Left ventricle myocardium inferior (tissue), 1 donor: ENCODE data around the gene SEMA6C. TPM values are rescaled to one million over a fixed set of nuclear protein-coding genes. Genes with fewer than 3 reads are reported as not detected.
A peak's percentile ranks its signal among the peaks of the same experiment; 100 is the strongest.

ENCODE experiments used
- DNase-seq: peaks from one replicate; pipeline ENCODE4 v3.0.0-alpha.2; 2020
- H3K27ac ChIP-seq: fragments of 200-600 bp; replicated peaks from 2 replicates; pipeline ENCODE4 v1.8.0; 2021
- H3K27me3 ChIP-seq: fragments of 200-600 bp; 2 replicates; pipeline ENCODE4 v1.8.0; 2021; ENCODE audit warnings: low read depth
- H3K36me3 ChIP-seq: fragments of 200-600 bp; 2 replicates; pipeline ENCODE4 v1.8.0; 2021
- H3K4me1 ChIP-seq: fragments of 200-600 bp; 2 replicates; pipeline ENCODE4 v1.8.0; 2021
- H3K4me3 ChIP-seq: fragments of 200-600 bp; 2 replicates; pipeline ENCODE4 v1.8.0; 2021; ENCODE audit warnings: mild to moderate bottlenecking, moderate library complexity
- H3K9me3 ChIP-seq: fragments of 200-600 bp; replicated peaks from 2 replicates; pipeline ENCODE4 v1.8.0; 2021
- intact Hi-C: fragments of 100-400 bp; cut with micrococcal nuclease; formaldehyde crosslinking; loops from one replicate; pipeline ENCODE4 v1.11.0; 2022
- total RNA-seq: library from RNA; stranded (reverse); fragmentation: NEBNext Ultra II Directional; extraction: Animal tissue kit (Norgen Biotek cat#: 25700); gene quantifications from one replicate; pipeline ENCODE4 v1.2.1, GENCODE V29; 2021
- TF ChIP-seq, protein P1 (sequence below): fragments of 200-600 bp; IDR thresholded peaks from 2 replicates; pipeline ENCODE4 v1.8.0; 2021; ENCODE audit warnings: antibody characterized with exemption, mild to moderate bottlenecking, borderline replicate concordance
- donor health status: DM: no; HTN: yes; CAD: no; lungs with severe emphysema.

Gene SEMA6C
- total RNA-seq, 1 donor from 2014 or later: 77.7 TPM

DNA sequence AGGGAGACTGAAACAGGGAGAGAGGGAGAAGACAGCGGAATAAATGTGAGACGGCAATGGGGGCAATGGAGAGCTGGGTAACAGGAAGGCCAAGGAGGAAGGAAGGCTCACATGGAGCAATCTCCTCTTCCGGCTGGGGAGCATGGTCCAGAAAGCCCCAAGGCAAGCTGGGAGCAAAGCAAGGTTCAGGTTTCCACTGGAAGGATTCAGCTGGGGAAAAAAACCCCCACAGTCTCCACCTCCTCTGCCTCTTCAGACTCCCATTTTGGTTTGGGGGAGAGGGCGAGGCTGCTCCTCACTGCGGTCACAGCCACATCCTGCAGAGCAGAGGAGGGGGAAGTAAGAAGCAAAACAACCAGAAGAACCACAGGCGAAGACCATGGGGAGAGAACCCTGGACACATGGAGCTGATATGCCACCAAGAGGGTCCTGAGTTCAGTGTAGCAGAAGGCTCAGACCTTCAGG is 10.7 kb upstream of the SEMA6C start:
- Histone ChIP-seq H3K4me1 (peaks cover 15% of the 10 kb centered on the region), H3K27ac (peak overlapping the region; percentile 55), H3K4me3 (peak overlapping the region; percentile 43), H3K36me3 (peaks cover 46% of the 10 kb centered on the region), H3K27me3 (no peaks in the 10 kb centered on the region), H3K9me3 (no peaks in the 10 kb centered on the region)
- DNase-seq: no peak
- TF ChIP-seq, protein P1, sequence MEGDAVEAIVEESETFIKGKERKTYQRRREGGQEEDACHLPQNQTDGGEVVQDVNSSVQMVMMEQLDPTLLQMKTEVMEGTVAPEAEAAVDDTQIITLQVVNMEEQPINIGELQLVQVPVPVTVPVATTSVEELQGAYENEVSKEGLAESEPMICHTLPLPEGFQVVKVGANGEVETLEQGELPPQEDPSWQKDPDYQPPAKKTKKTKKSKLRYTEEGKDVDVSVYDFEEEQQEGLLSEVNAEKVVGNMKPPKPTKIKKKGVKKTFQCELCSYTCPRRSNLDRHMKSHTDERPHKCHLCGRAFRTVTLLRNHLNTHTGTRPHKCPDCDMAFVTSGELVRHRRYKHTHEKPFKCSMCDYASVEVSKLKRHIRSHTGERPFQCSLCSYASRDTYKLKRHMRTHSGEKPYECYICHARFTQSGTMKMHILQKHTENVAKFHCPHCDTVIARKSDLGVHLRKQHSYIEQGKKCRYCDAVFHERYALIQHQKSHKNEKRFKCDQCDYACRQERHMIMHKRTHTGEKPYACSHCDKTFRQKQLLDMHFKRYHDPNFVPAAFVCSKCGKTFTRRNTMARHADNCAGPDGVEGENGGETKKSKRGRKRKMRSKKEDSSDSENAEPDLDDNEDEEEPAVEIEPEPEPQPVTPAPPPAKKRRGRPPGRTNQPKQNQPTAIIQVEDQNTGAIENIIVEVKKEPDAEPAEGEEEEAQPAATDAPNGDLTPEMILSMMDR: no peak
- intact Hi-C loops: loop anchor here (5.0 kb wide), 1 partner anchor 60 kb away; no protein-coding TSS in a partner anchor

DNA sequence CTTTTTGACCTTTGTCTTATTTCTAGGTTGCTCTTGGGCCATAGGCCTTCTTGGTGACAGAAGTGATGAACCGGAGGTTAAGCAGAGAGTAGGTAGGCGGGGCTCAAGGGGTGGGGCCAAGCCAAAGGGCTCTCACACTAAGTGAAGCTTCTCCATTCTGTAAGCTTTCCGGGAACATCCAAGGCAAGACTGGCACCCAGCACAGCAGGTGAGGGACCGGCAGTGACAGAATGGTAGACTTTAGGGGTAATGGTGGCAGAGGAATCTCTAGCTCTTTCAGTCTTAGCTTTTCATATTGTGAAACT is 10.0 kb upstream of the SEMA6C start, which contains the start of gene TNFAIP8L2:
TSS of gene TNFAIP8L2 (plus strand) at position 135 of the 305 bp plus-strand sequence. CDS start 2,049 bp downstream, outside the sequence.
- Histone ChIP-seq H3K27ac (peak within 1 kb of the TSS; percentile 55), H3K4me1 (peaks cover 15% of the 10 kb centered on the region), H3K4me3 (peak within 1 kb of the TSS; percentile 43), H3K27me3 (no peaks in the 10 kb centered on the region), H3K9me3 (no peaks in the 10 kb centered on the region), H3K36me3 (peaks cover 40% of the 10 kb centered on the region)
- DNase-seq: peak; percentile 58
- intact Hi-C loops: loop anchor here (5.0 kb wide), 1 partner anchor 59 kb away; no protein-coding TSS in a partner anchor
- TF ChIP-seq, protein P1: no peak

DNA sequence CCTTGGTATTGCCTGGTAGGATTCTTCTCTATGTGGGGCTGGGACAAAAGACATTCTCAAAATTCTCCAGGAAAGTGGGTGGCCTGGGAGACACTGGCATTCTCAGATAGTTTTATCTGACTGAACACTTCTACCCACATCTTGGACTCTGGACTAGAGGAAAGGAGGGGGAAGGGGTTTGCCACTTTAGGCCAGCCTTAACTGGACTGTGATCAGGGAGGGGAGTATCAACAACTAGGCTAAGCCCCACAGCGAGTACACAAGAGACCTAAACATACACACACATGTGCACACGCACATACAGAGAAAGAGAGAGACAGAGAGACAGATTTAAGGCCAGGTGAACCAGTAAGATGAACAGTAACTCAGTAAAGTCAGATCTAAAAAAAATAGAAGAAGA is 1.2 kb upstream of the SEMA6C start:
- H3K27me3 ChIP-seq: no peaks in the 10 kb centered on the region
- H3K4me3 ChIP-seq: peak overlapping the region; percentile 90
- H3K9me3 ChIP-seq: no peaks in the 10 kb centered on the region
- H3K4me1 ChIP-seq: peaks cover 49% of the 10 kb centered on the region
- intact Hi-C loops: no loop called here
- H3K27ac ChIP-seq: peak overlapping the region; percentile 92
- no peak for DNase-seq
- TF ChIP-seq, protein P1: no peak
- no peaks in the 10 kb centered on the region for H3K36me3 ChIP-seq

DNA sequence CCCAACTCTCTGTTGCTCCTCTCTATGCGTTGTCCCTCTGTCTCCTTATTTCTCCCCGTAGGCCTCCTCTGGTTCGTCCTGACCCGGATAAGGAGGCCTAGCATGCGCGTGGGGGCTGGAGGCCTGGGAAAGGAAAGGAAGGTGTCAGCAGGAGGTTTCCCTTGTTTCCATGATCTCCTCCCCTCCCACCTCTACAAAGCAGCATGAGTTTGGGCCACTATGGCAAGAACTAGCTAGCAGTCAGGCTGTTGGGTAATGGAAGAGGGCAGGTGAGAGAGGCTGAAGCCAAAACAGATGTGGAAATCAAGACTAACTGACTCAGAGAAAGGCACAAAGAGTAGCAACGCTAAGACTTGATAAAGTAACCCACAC is 687 bp upstream of the SEMA6C start:
- intact Hi-C loops: no loop called here
- no peaks in the 10 kb centered on the region for H3K9me3 ChIP-seq
- H3K4me3 ChIP-seq: peak overlapping the region; percentile 90
- no peaks in the 10 kb centered on the region for H3K27me3 ChIP-seq
- peak overlapping the region; percentile 92 for H3K27ac ChIP-seq
- TF ChIP-seq, protein P1: no peak
- peaks cover 55% of the 10 kb centered on the region for H3K4me1 ChIP-seq
- no peak for DNase-seq
- H3K36me3 ChIP-seq: no peaks in the 10 kb centered on the region

DNA sequence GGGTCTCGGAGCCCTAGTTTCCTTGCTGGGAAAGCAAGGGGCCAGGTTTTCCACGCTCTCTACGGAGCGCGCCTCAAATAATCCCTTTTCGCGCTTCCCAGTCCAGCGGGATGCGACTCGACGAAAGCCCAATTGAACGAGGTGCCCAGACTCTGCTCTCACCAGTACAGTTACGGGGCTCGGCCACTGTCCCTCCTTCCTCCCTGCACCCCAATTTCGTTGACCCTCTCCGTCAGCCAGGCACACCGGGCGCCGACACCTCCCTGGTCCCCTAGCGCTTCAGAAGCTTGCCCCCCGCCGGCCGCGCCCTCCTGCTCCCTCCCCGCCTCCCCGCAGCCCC is 389 bp downstream of the SEMA6C start:
- Histone ChIP-seq H3K4me3 (peak overlapping the region; percentile 90), H3K27me3 (no peaks in the 10 kb centered on the region), H3K9me3 (no peaks in the 10 kb centered on the region), H3K27ac (peak overlapping the region; percentile 92), H3K36me3 (no peaks in the 10 kb centered on the region), H3K4me1 (peaks cover 64% of the 10 kb centered on the region)
- no peak for DNase-seq
- TF ChIP-seq, protein P1: no peak
- intact Hi-C loops: no loop called here
